Ascending aorta (tissue), 2 donors: Measurements from ENCODE around the gene HINT1. TPM values are rescaled to one million over a fixed set of nuclear protein-coding genes. Genes with fewer than 3 reads are reported as not detected.
"Not testable (repeated sequence)": the region's sequence is repeated elsewhere in the genome, so short reads cannot be mapped to it uniquely, and the experiment has no call there.

Experiments used
- DNase-seq, 2 donors: peaks; one replicate each; pipeline ENCODE4 v3.0.0-alpha.2; 2019; ENCODE audit warnings: low spot score in 2 of 2
- H3K27ac ChIP-seq, 2 donors: fragments of 200-600 bp; sonication (generic); one replicate each; pipeline ENCODE4 v1.5.1; 2016 to 2017; ENCODE audit warnings: mild to moderate bottlenecking in 1 of 2
- H3K27me3 ChIP-seq: fragments of 200-600 bp; sonication (generic); one replicate; pipeline ENCODE4 v1.5.1; 2017
- H3K36me3 ChIP-seq, 2 donors: fragments of 200-600 bp; sonication (generic); one replicate each; pipeline ENCODE4 v1.5.1; 2016
- H3K4me1 ChIP-seq, 2 donors: fragments of 200-600 bp; sonication (generic); one replicate each; pipeline ENCODE4 v1.5.1; 2016 to 2017; ENCODE audit warnings: mild to moderate bottlenecking in 1 of 2
- H3K4me3 ChIP-seq, 2 donors: fragments of 200-600 bp; sonication (generic); one replicate each; pipeline ENCODE4 v1.5.1; 2016 to 2017; ENCODE audit warnings: mild to moderate bottlenecking in 1 of 2
- H3K9me3 ChIP-seq, 2 donors: fragments of 200-600 bp; sonication (generic); one replicate each; pipeline ENCODE4 v1.5.1; 2016
- intact Hi-C: fragments of 100-400 bp; cut with DNase I; formaldehyde crosslinking; loops from one replicate; pipeline ENCODE4 v1.15.1; 2023
- total RNA-seq: library from RNA; depleted of rRNA; stranded (reverse); fragments of >200 nt; gene quantifications from one replicate; pipeline ENCODE4 v1.1.0, GENCODE V29; 2016
- TF ChIP-seq, protein P1 (sequence below), 3 experiments: fragments of 200-600 bp in 2 of 3; fragments of 450-650 bp in 1 of 3; sonication (generic) in 2 of 3; IDR thresholded peaks; one replicate each; pipeline ENCODE4 v1.5.1; 2016 to 2019; ENCODE audit warnings: antibody characterized with exemption in 3 of 3, mild to moderate bottlenecking in 1 of 3, moderate library complexity in 1 of 3

HINT1 gene
- total RNA-seq, 1 donor from 2014 or later = 78.9 TPM

DNA sequence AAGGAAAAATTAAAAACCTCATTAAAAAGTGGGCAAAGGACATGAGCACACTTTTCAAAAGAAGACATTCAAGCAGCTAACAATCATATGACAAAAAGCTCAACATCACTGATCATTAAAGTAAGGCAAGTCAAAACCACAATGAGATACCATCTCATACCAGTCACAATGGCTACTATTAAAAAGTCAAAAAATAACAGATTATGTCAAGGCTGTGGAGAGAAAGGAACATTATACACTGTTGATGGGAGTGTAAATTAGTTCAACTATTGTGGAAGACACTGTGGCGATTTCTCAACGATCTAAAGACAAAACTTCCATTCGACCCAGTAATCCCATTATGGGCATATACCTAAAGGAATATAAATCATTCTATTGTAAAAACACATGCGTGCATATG, 35.8 kb downstream of the HINT1 start:
- Histone ChIP-seq H3K27me3 (no peaks in the 10 kb centered on the region), H3K4me1 (no peaks in the 10 kb centered on the region), H3K36me3 (no peaks in the 10 kb centered on the region), H3K27ac (no peak overlapping the region), H3K9me3 (peaks cover 0 to 11% of the 10 kb centered on the region in 2 donors), H3K4me3 (no peak overlapping the region)
- no peak for DNase-seq
- TF ChIP-seq, protein P1, sequence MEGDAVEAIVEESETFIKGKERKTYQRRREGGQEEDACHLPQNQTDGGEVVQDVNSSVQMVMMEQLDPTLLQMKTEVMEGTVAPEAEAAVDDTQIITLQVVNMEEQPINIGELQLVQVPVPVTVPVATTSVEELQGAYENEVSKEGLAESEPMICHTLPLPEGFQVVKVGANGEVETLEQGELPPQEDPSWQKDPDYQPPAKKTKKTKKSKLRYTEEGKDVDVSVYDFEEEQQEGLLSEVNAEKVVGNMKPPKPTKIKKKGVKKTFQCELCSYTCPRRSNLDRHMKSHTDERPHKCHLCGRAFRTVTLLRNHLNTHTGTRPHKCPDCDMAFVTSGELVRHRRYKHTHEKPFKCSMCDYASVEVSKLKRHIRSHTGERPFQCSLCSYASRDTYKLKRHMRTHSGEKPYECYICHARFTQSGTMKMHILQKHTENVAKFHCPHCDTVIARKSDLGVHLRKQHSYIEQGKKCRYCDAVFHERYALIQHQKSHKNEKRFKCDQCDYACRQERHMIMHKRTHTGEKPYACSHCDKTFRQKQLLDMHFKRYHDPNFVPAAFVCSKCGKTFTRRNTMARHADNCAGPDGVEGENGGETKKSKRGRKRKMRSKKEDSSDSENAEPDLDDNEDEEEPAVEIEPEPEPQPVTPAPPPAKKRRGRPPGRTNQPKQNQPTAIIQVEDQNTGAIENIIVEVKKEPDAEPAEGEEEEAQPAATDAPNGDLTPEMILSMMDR (IDR thresholded peaks at IDR 0.05) = no peak
- intact Hi-C loops = no loop called here

DNA sequence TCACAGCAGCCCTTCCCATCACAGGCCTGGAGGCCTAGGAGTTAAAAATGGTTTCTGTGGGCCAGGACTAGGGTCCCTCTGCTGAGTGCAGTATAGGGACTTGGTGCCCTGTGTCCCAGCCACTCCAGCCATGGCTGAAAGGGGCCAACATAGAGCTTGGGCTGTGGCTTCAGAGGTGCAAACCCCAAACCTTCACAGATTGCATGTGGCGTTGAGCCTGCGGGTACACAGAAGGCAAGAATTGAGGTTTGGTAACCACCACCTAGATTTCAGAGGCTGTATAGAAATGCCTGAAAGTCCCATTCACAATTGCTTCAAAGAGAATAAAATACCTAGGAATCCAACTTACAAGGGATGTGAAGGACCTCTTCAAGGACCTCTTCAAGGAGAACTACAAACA, 37.8 kb downstream of the HINT1 start:
- H3K36me3 ChIP-seq, intact Hi-C loops, H3K27ac ChIP-seq, H3K4me1 ChIP-seq, H3K4me3 ChIP-seq, H3K27me3 ChIP-seq, DNase-seq: not testable (repeated sequence)
- H3K9me3 ChIP-seq = peaks cover 0 to 18% of the 10 kb centered on the region in 2 donors

DNA sequence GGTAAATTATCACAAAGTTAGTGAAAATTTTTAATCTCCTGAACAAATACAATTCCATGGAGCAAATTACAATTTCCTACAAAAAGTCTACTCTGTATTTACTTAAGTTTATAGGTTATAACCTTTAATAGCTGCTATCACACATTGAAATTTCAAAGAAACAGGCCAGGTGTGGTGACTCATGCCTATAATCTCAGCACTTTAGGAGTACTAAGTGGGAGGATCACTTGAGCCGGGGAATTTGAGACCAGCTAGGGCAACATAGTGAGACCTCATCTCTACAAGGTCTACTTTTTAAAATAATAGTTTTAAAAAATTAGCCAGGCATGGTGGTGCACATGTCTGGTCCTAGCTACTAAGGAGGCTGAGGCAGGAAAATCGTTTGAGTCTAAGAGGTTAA, 50.3 kb downstream of the HINT1 start:
- DNase-seq = no peak
- Histone ChIP-seq H3K9me3 (no peaks in the 10 kb centered on the region), H3K4me3 (no peak overlapping the region), H3K27me3 (no peaks in the 10 kb centered on the region), H3K4me1 (no peaks in the 10 kb centered on the region), H3K27ac (no peak overlapping the region), H3K36me3 (no peaks in the 10 kb centered on the region)
- intact Hi-C loops = no loop called here
- TF ChIP-seq, protein P1 (IDR thresholded peaks at IDR 0.05) = no peak

DNA sequence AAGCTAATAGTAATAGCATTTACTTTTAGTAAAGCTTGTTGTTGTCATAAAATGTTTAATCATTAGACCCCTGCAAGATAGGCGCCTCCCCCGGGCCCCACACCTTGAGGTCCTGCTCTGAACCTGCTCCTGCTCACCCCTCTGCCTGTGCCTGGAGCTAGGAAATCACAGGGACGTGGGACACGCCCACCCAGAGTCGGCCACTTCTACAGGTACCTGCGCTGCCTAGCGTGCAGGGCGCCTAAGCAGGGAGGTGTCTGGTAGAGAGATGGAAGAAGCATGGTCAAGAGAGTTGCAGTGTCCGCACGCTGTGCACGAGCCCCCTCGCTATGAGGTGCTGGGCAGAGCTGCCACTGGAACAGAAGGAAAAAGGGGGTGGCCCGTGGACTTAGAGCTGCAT, 52.6 kb downstream of the HINT1 start:
- no peaks in the 10 kb centered on the region for H3K4me1 ChIP-seq
- H3K9me3 ChIP-seq = no peaks in the 10 kb centered on the region
- TF ChIP-seq, protein P1 (IDR thresholded peaks at IDR 0.05) = no peak
- DNase-seq = no peak
- H3K36me3 ChIP-seq = no peaks in the 10 kb centered on the region
- no peaks in the 10 kb centered on the region for H3K27me3 ChIP-seq
- no peak overlapping the region for H3K27ac ChIP-seq
- no peak overlapping the region for H3K4me3 ChIP-seq
- intact Hi-C loops = no loop called here

DNA sequence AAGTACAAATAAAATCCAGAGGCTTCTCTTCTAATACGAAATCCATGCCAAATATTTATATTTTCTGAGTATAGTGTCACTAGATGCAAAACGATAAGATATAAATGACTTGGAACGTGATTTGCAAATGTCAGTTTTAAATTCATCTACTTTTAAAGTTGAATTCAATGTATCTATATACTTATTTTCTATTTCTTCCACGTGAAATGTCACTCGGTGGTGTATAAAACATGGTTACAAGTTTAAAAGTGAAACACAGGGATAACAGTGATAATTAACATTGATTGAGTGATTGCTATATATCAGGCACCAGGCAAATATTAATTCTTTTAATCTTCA, 54.8 kb downstream of the HINT1 start:
- H3K27me3 ChIP-seq = no peaks in the 10 kb centered on the region
- DNase-seq = no peak
- intact Hi-C loops = loop anchor here (2.0 kb wide), 1 partner anchor 1339 kb away; no protein-coding TSS in a partner anchor

DNA sequence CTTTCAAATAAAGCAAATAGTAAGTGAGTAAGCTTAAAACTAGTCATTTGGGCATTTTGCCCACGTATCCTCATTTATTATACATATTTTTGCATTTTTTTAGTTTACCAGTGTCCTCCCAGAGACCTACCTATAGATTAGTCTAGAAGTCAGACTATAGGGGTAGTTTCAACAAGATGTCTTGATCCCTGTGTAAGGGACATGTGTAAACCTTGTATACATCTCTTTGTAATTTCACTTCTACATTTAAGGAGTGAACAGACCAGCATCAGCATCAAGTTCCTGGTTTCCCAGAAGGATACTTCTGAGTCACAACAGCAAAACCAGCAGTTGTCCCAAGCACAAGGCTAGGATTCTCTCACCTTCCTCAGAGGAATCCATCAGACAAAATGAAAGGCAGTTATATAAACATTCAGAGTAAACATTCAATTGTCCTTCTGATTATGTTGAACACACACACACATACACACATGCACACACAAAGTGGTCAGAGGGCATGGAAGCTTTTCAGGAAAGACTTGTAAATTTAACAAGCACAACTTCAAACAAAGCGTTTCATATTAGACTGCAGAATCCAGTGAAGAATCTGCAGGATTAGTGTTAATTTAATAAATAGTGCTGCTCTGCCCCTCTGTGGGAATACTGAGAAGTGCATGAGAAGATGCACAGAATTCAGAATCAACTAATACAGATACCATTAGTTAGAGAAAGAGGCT, 55.4 kb downstream of the HINT1 start:
- intact Hi-C loops = loop anchor here (2.0 kb wide), 1 partner anchor 1339 kb away; no protein-coding TSS in a partner anchor
- Histone ChIP-seq H3K27ac (no peak overlapping the region), H3K36me3 (no peaks in the 10 kb centered on the region), H3K4me3 (no peak overlapping the region), H3K4me1 (no peaks in the 10 kb centered on the region), H3K9me3 (no peaks in the 10 kb centered on the region), H3K27me3 (no peaks in the 10 kb centered on the region)
- DNase-seq = no peak
- TF ChIP-seq, protein P1 (IDR thresholded peaks at IDR 0.05) = peak; percentile 41 to 67 (median 57)

More for the DNA sequence above, 54.8 kb downstream of the HINT1 start:
- H3K36me3 ChIP-seq = no peaks in the 10 kb centered on the region
- TF ChIP-seq, protein P1 (IDR thresholded peaks at IDR 0.05) = no peak
- no peak overlapping the region for H3K27ac ChIP-seq
- no peak overlapping the region for H3K4me3 ChIP-seq
- no peaks in the 10 kb centered on the region for H3K4me1 ChIP-seq
- no peaks in the 10 kb centered on the region for H3K9me3 ChIP-seq

Other genes starting within 250 kb of the HINT1 start
- gene LYRM7, start 5.7 kb upstream of the HINT1 start, total RNA-seq = 0.32 TPM
- gene CDC42SE2, start 98.8 kb upstream of the HINT1 start, total RNA-seq = 12.8 TPM